Neural progenitor cell (in vitro differentiated cells): ENCODE results near the gene RERE. TPM values are rescaled to one million over a fixed set of nuclear protein-coding genes. Genes with fewer than 3 reads are reported as not detected.
A peak's percentile ranks its signal among the peaks of the same experiment; 100 is the strongest.

Experiments used
- DNase-seq: peaks from one replicate; pipeline ENCODE4 v3.0.0-alpha.2; 2016; ENCODE audit warnings: low spot score
- H2AFZ ChIP-seq: fragments of 200-600 bp; sonication (generic); replicated peaks from 2 replicates; pipeline ENCODE4 v1.6.1; 2016; ENCODE audit warnings: antibody characterized with exemption
- H3F3A ChIP-seq: fragments of 200-600 bp; sonication (generic); 2 replicates; pipeline ENCODE4 v1.6.1; 2016; ENCODE audit warnings: antibody characterized with exemption, low read depth
- H3K27ac ChIP-seq: fragments of 200-600 bp; sonication (generic); 2 replicates; pipeline ENCODE4 v1.5.1; 2016; ENCODE audit warnings: mild to moderate bottlenecking
- H3K27me3 ChIP-seq: fragments of 200-600 bp; sonication (generic); 2 replicates; pipeline ENCODE4 v1.6.1; 2016; ENCODE audit warnings: mild to moderate bottlenecking, moderate library complexity
- H3K36me3 ChIP-seq: fragments of 200-600 bp; sonication (generic); 2 replicates; pipeline ENCODE4 v1.5.1; 2016
- H3K4me1 ChIP-seq: fragments of 200-600 bp; sonication (generic); 2 replicates; pipeline ENCODE4 v1.6.1; 2016; ENCODE audit warnings: mixed run types
- H3K4me2 ChIP-seq: fragments of 200-600 bp; sonication (generic); 2 replicates; pipeline ENCODE4 v1.6.1; 2016
- H3K4me3 ChIP-seq: fragments of 200-600 bp; sonication (generic); 2 replicates; pipeline ENCODE4 v1.5.1; 2016
- H3K79me2 ChIP-seq: fragments of 200-600 bp; sonication (generic); 2 replicates; pipeline ENCODE4 v1.6.1; 2016; ENCODE audit warnings: low read depth
- H3K9ac ChIP-seq: fragments of 200-600 bp; sonication (generic); 2 replicates; pipeline ENCODE4 v1.6.1; 2016
- H3K9me3 ChIP-seq: fragments of 200-600 bp; sonication (generic); 2 replicates; pipeline ENCODE4 v1.5.1; 2016; ENCODE audit warnings: low read depth
- H4K20me1 ChIP-seq: fragments of 200-600 bp; sonication (generic); 2 replicates; pipeline ENCODE4 v1.6.1; 2016; ENCODE audit warnings: low read depth
- H3K27ac Mint-ChIP-seq: 3 replicates; pipeline ENCODE4 v1.8.0; 2021; ENCODE audit warnings: mixed read lengths
- H3K27me3 Mint-ChIP-seq: 2 replicates; pipeline ENCODE4 v1.8.0; 2022; ENCODE audit warnings: low read depth, mild to moderate bottlenecking, inconsistent platforms, moderate library complexity, mixed read lengths; ENCODE audit not compliant: insufficient read depth
- H3K36me3 Mint-ChIP-seq: 3 replicates; pipeline ENCODE4 v1.8.0; 2021; ENCODE audit warnings: mixed read lengths
- H3K4me1 Mint-ChIP-seq: 3 replicates; pipeline ENCODE4 v1.8.0; 2021; ENCODE audit warnings: mixed read lengths
- H3K4me3 Mint-ChIP-seq: 3 replicates; pipeline ENCODE4 v1.8.0; 2021; ENCODE audit warnings: mild to moderate bottlenecking, moderate library complexity, mixed read lengths
- H3K9me3 Mint-ChIP-seq: 3 replicates; pipeline ENCODE4 v1.8.0; 2020; ENCODE audit warnings: mixed read lengths
- EZH2 ChIP-seq: fragments of 200-600 bp; sonication (generic); IDR thresholded peaks from 2 replicates; pipeline ENCODE4 v1.6.1; 2017; ENCODE audit warnings: antibody characterized with exemption, mild to moderate bottlenecking, moderate library complexity
- EZH2phosphoT487 ChIP-seq: fragments of 200-600 bp; sonication (generic); IDR thresholded peaks from 2 replicates; pipeline ENCODE4 v1.6.1; 2017; ENCODE audit warnings: antibody characterized with exemption
- total RNA-seq: library from RNA; depleted of rRNA; stranded (reverse); fragments of >200 nt; gene quantifications from 2 replicates; pipeline ENCODE4 v1.2.3, GENCODE V29; 2015; ENCODE audit warnings: low replicate concordance
- TF ChIP-seq, protein P1 (sequence below): fragments of 200-600 bp; sonication (generic); IDR thresholded peaks from 2 replicates; pipeline ENCODE4 v1.5.1; 2017; ENCODE audit warnings: antibody characterized with exemption, mild to moderate bottlenecking

The RERE gene
- total RNA-seq, 1 donor from 2014 or later = 29.8 TPM

DNA sequence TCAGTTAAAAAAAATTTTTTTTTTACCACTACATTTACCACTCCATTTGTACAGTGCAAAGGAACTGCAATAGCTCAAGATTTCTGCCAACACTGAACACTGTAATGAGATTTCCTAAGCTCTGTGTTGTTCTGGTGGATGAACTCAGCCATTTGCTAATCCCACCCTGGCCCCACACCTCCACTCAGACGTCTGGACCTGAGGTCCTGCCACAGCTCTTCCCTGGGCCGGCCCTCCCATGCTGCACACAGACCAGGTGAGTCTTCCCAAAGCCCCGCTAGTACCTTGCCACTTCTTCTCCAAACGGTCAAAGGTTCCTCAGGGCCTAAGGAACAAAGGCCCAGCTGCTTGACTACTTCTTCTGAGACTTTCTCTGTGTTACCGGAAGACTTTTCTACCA, 443.1 kb downstream of the RERE start:
- Histone ChIP-seq H3K4me2 (peak overlapping the region; percentile 62), H3K9ac (no peak overlapping the region)
- TF ChIP-seq EZH2 (no peak), EZH2phosphoT487 (no peak)
- TF ChIP-seq, protein P1, sequence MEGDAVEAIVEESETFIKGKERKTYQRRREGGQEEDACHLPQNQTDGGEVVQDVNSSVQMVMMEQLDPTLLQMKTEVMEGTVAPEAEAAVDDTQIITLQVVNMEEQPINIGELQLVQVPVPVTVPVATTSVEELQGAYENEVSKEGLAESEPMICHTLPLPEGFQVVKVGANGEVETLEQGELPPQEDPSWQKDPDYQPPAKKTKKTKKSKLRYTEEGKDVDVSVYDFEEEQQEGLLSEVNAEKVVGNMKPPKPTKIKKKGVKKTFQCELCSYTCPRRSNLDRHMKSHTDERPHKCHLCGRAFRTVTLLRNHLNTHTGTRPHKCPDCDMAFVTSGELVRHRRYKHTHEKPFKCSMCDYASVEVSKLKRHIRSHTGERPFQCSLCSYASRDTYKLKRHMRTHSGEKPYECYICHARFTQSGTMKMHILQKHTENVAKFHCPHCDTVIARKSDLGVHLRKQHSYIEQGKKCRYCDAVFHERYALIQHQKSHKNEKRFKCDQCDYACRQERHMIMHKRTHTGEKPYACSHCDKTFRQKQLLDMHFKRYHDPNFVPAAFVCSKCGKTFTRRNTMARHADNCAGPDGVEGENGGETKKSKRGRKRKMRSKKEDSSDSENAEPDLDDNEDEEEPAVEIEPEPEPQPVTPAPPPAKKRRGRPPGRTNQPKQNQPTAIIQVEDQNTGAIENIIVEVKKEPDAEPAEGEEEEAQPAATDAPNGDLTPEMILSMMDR = no peak

DNA sequence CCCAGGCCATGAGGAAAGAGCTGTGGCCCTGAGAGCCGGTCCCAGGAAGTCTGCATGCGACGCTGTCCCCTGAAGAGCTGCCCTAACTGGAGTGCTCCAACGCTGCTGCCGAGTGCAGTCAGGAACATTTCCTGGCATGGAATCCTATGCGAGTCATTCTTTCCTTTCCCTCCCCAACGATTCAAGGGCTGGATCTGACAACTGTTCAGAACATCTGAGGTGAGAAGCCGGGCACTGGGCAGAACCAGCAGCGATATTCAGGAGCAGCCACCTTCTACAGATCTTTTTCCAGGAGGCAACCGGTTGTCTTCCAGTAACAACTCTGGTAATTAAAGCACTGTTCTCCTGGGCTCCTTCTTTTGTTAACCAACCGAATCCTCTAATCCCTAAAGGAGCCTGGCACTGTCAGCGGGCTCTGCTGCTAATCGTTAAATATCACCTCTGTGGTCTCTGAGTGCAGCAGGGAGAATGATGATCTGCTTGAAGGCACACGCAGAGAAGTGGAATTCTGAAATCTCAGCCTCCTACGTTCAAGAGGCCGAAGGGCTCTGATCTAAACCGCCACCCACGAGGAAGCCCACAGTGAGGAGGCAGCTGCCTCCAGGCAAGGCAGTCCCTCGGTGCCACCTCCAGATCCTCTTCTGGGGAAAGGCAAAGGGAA, 443.7 kb downstream of the RERE start:
- Histone ChIP-seq H3K36me3 (no peaks in the 10 kb centered on the region), H4K20me1 (peaks cover 95% of the 10 kb centered on the region), H3K27me3 (no peaks in the 10 kb centered on the region), H3F3A (peaks cover 40% of the 10 kb centered on the region), H3K79me2 (peaks cover 77% of the 10 kb centered on the region), H3K4me2 (peak overlapping the region; percentile 62), H3K4me1 (peaks cover 66% of the 10 kb centered on the region), H3K4me3 (peak overlapping the region; percentile 11), H3K27ac (peak overlapping the region; percentile 91), H3K9ac (no peak overlapping the region), H2AFZ (no peak overlapping the region), H3K9me3 (no peaks in the 10 kb centered on the region)
- DNase-seq = peak; percentile 81
- H3K36me3 Mint-ChIP-seq = peaks cover 9% of the 10 kb centered on the region
- H3K27ac Mint-ChIP-seq = peak overlapping the region; percentile 60
- H3K9me3 Mint-ChIP-seq = no peaks in the 10 kb centered on the region
- TF ChIP-seq EZH2phosphoT487 (no peak), EZH2 (no peak)
- TF ChIP-seq, protein P1 = no peak
- H3K4me3 Mint-ChIP-seq = peak overlapping the region; percentile 64
- peaks cover 85% of the 10 kb centered on the region for H3K4me1 Mint-ChIP-seq
- peaks cover 7% of the 10 kb centered on the region for H3K27me3 Mint-ChIP-seq

More for the DNA sequence above, 443.1 kb downstream of the RERE start:
- peaks cover 68% of the 10 kb centered on the region for H3K4me1 ChIP-seq
- H3K27ac ChIP-seq = peak overlapping the region; percentile 91
- H3K27me3 ChIP-seq = no peaks in the 10 kb centered on the region
- DNase-seq = no peak
- no peak overlapping the region for H2AFZ ChIP-seq
- H3K9me3 Mint-ChIP-seq = no peaks in the 10 kb centered on the region
- H3K27me3 Mint-ChIP-seq = peaks cover 9% of the 10 kb centered on the region
- peak overlapping the region; percentile 39 for H3K27ac Mint-ChIP-seq
- H3K9me3 ChIP-seq = no peaks in the 10 kb centered on the region
- peaks cover 95% of the 10 kb centered on the region for H4K20me1 ChIP-seq
- peaks cover 40% of the 10 kb centered on the region for H3F3A ChIP-seq
- peaks cover 77% of the 10 kb centered on the region for H3K79me2 ChIP-seq
- peaks cover 12% of the 10 kb centered on the region for H3K36me3 Mint-ChIP-seq
- H3K4me3 ChIP-seq = peak overlapping the region; percentile 11
- H3K4me3 Mint-ChIP-seq = no peak overlapping the region
- H3K4me1 Mint-ChIP-seq = peaks cover 85% of the 10 kb centered on the region
- H3K36me3 ChIP-seq = no peaks in the 10 kb centered on the region

DNA sequence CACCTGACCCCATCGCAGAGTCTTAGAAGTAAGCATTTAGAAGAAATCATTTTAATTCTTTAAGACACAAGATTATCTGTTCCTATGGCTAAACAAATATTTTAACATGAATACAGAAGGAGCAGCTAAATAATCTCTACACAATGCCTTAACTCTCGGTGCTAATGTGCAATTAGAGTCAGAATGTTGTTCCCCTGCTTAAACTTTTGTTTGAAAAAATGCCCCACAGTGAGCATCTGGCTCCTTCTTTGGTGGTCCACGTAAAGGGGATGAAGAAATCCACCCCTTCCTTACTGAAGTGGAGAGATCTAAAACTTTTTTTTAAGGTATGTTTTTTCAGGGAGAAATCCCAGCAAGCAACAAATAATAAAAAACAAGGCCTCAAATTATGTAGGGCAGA, 444.3 kb downstream of the RERE start:
- Histone ChIP-seq H3K9me3 (no peaks in the 10 kb centered on the region), H3K9ac (no peak overlapping the region), H3K36me3 (no peaks in the 10 kb centered on the region), H3K4me3 (peak overlapping the region; percentile 5), H4K20me1 (peaks cover 95% of the 10 kb centered on the region), H3K79me2 (peaks cover 77% of the 10 kb centered on the region), H3K4me1 (peaks cover 60% of the 10 kb centered on the region), H3K27ac (peak overlapping the region; percentile 91), H3F3A (peaks cover 40% of the 10 kb centered on the region), H2AFZ (no peak overlapping the region), H3K4me2 (peak overlapping the region; percentile 62), H3K27me3 (no peaks in the 10 kb centered on the region)
- Mint-ChIP-seq H3K27ac (no peak overlapping the region), H3K36me3 (peaks cover 7% of the 10 kb centered on the region), H3K9me3 (no peaks in the 10 kb centered on the region), H3K4me1 (peaks cover 83% of the 10 kb centered on the region), H3K4me3 (no peak overlapping the region), H3K27me3 (peaks cover 2% of the 10 kb centered on the region)
- DNase-seq = peak; percentile 65
- TF ChIP-seq, protein P1 = no peak
- no peak for TF ChIP-seq EZH2
- no peak for TF ChIP-seq EZH2phosphoT487
